ENCODE data around the gene PSMA1.

DNA sequence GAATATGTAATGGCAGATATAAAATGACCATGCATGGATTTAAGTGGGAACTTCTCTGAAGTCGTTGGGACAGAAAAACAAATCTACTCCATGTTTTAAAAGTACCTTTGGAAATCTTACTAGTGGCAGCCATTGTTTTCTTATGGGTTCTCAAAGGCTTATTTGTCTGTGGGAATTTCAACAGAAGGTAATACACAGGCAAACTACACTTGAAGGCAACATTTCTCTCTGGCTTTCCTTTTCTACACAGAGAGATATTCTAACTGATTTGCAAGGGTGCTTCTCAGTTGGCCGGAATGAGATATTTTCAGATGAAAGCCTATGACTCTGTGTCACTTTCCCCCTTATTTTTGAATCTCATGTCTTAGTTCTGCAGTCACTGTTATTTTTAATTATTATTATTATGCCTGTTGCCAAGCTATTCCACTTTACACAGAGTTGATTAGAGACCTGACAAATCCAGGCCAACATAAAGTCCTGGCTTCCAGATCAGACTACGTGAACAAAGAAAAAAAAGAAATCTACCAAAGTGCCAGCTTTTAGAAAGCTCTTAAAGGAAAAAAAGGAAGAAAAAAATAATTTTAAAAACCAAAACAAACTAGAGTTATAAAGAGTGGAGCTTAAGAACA lies 18.9 kb upstream of the PSMA1 start:
- TF ChIP-seq CTCF (IDR thresholded peaks at IDR 0.05 in 8 of 11, conservative IDR thresholded peaks at IDR 0.05 in 3 of 11) (no peak), POLR2A (IDR thresholded peaks at IDR 0.05) (no peak), POLR2AphosphoS5 (IDR thresholded peaks at IDR 0.05) (no peak)
